Spleen (tissue), 11 donors: ENCODE results near the gene FILIP1L. TPM values are rescaled to one million over a fixed set of nuclear protein-coding genes. Genes with fewer than 3 reads are reported as not detected.

Experiments
- DNase-seq: peaks from one replicate; pipeline ENCODE4 v3.0.0-alpha.2; 2020
- H3K27ac ChIP-seq, 8 donors: fragments of 200-600 bp; sonication (generic) in 7 of 8; 1 replicate in 4 of 8; 2 replicates in 4 of 8; pipeline versions ENCODE4 v1.5.0 to v1.8.0; 2016 to 2021; ENCODE audit warnings: inconsistent platforms in 4 of 8, mild to moderate bottlenecking in 4 of 8, moderate library complexity in 1 of 8
- H3K27me3 ChIP-seq, 7 donors: fragments of 200-600 bp; sonication (generic) in 6 of 7; replicated peaks in 1 of 7; 1 replicate in 4 of 7; 2 replicates in 3 of 7; pipeline versions ENCODE4 v1.5.0 to v1.8.0; 2016 to 2021; ENCODE audit warnings: inconsistent platforms in 3 of 7, mild to moderate bottlenecking in 1 of 7
- H3K36me3 ChIP-seq, 6 donors: fragments of 200-600 bp; sonication (generic) in 5 of 6; 1 replicate in 4 of 6; 2 replicates in 2 of 6; pipeline versions ENCODE4 v1.5.0 to v1.8.0; 2016 to 2021; ENCODE audit warnings: inconsistent platforms in 2 of 6
- H3K4me1 ChIP-seq, 6 donors: fragments of 200-600 bp; sonication (generic) in 5 of 6; 1 replicate in 3 of 6; 2 replicates in 3 of 6; pipeline versions ENCODE4 v1.5.0 to v1.8.0; 2016 to 2021; ENCODE audit warnings: inconsistent platforms in 3 of 6
- H3K4me3 ChIP-seq, 8 donors: fragments of 200-600 bp; sonication (generic) in 7 of 8; 1 replicate in 4 of 8; 2 replicates in 4 of 8; pipeline versions ENCODE4 v1.5.0 to v1.8.0; 2016 to 2021; ENCODE audit warnings: inconsistent platforms in 4 of 8, mild to moderate bottlenecking in 4 of 8, moderate library complexity in 2 of 8
- H3K9me3 ChIP-seq, 8 donors: fragments of 200-600 bp; sonication (generic) in 7 of 8; 1 replicate in 4 of 8; 2 replicates in 4 of 8; pipeline versions ENCODE4 v1.5.0 to v1.8.0; 2016 to 2021; ENCODE audit warnings: inconsistent platforms in 4 of 8
- POLR2A ChIP-seq, 3 donors: fragments of 450-650 bp; IDR thresholded peaks; one replicate each; pipeline ENCODE4 v1.5.1; 2017; ENCODE audit warnings: antibody characterized with exemption in 3 of 3, mild to moderate bottlenecking in 1 of 3
- POLR2AphosphoS5 ChIP-seq, 3 donors: sonication (generic); formaldehyde crosslinking; IDR thresholded peaks; one replicate each; pipeline ENCODE4 v1.5.1; 2017; ENCODE audit warnings: antibody characterized with exemption in 3 of 3
- WGBS, 5 donors: extraction: QIAGEN DNeasy Blood & Tissue Kit in 3 of 5; methylation state at CpG; one replicate each; pipeline versions ENCODE4 v1.1.5 to v1.1.7; 2013 to 2018; 5-methylcytosine and 5-hydroxymethylcytosine counted together
- intact Hi-C: fragments of 100-400 bp; cut with DNase I; formaldehyde crosslinking; loops from one replicate; pipeline ENCODE4 v1.15.0; 2023; ENCODE audit warnings: low total_unique reads
- polyA plus RNA-seq, 3 donors: library from polyadenylated mRNA; stranded (reverse); fragments of 200-250 nt; gene quantifications; one replicate each; pipeline ENCODE4 v1.2.1, GENCODE V29; 2013
- total RNA-seq, 7 donors: library from RNA; depleted of rRNA in 3 of 7; stranded (reverse); fragments of >200 nt in 3 of 7; fragmentation: NEBNext Ultra II Directional in 4 of 7; extraction: Animal tissue kit (Norgen Biotek cat#: 25700) in 4 of 7; gene quantifications; one replicate each; pipeline versions ENCODE4 v1.1.0 to v1.2.1, GENCODE V29; 2016 to 2021
- TF ChIP-seq, protein P1 (sequence below), 11 experiments: fragments of 200-600 bp in 7 of 11; fragments of 450-650 bp in 4 of 11; sonication (generic) in 4 of 11; IDR thresholded peaks in 8 of 11; conservative IDR thresholded peaks in 3 of 11; 1 replicate in 7 of 11; 2 replicates in 4 of 11; pipeline versions ENCODE4 v1.4.0 to v1.8.0; 2016 to 2021; ENCODE audit warnings: antibody characterized with exemption in 11 of 11, inconsistent platforms in 4 of 11, mild to moderate bottlenecking in 1 of 11
- donor health status: healthy with polysubstance abuse.
- donor health status: DM: no; HTN: no; CAD: no; lungs with moderate emphysema.
- donor health status: DM: no; HTN: no; CAD: no.
- donor health status: Bipolar disorder and iron deficiency.
- donor health status: healthy.
- donor health status: DM: no; HTN: no; CAD: no.
- donor health status: DM: yes; HTN: yes; CAD: no.

Gene FILIP1L
- total and polyA plus RNA-seq, 10 donors = 11.1 to 47.7 (median 30.9) TPM

DNA sequence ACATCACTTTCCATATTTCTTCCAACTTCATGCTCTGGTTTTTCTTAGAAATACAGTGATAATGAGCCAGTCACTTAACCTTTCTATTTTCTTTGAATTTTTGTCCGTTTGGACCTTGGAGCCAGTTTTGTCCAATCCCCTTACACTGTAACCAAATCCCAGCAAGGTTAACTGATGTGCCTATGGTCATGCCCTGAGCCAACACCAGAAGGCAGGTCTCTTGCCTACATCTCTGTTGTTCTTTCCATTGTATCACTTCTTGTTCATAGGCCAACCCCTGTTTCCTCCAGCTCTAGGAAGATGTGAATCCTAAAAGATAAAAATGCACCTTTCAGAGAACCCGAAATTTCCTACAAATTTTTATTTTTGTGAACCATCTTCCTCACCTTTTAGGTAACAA is 174.0 kb downstream of the FILIP1L start:
- intact Hi-C loops = no loop called here
- Histone ChIP-seq H3K4me3 (no peak overlapping the region), H3K36me3 (no peaks in the 10 kb centered on the region), H3K9me3 (no peaks in the 10 kb centered on the region), H3K4me1 (peaks cover 0 to 24% (median 2%) of the 10 kb centered on the region in 6 donors), H3K27ac (no peak overlapping the region), H3K27me3 (no peaks in the 10 kb centered on the region)
- 79 to 94% (median 88%) methylated on average over 2 of the region's 2 CpGs for WGBS, 5 donors
- DNase-seq = no peak
- TF ChIP-seq POLR2AphosphoS5 (IDR thresholded peaks at IDR 0.05) (no peak), POLR2A (IDR thresholded peaks at IDR 0.05) (no peak)
- TF ChIP-seq, protein P1, sequence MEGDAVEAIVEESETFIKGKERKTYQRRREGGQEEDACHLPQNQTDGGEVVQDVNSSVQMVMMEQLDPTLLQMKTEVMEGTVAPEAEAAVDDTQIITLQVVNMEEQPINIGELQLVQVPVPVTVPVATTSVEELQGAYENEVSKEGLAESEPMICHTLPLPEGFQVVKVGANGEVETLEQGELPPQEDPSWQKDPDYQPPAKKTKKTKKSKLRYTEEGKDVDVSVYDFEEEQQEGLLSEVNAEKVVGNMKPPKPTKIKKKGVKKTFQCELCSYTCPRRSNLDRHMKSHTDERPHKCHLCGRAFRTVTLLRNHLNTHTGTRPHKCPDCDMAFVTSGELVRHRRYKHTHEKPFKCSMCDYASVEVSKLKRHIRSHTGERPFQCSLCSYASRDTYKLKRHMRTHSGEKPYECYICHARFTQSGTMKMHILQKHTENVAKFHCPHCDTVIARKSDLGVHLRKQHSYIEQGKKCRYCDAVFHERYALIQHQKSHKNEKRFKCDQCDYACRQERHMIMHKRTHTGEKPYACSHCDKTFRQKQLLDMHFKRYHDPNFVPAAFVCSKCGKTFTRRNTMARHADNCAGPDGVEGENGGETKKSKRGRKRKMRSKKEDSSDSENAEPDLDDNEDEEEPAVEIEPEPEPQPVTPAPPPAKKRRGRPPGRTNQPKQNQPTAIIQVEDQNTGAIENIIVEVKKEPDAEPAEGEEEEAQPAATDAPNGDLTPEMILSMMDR (IDR thresholded peaks at IDR 0.05 in 8 of 11, conservative IDR thresholded peaks at IDR 0.05 in 3 of 11) = no peak

DNA sequence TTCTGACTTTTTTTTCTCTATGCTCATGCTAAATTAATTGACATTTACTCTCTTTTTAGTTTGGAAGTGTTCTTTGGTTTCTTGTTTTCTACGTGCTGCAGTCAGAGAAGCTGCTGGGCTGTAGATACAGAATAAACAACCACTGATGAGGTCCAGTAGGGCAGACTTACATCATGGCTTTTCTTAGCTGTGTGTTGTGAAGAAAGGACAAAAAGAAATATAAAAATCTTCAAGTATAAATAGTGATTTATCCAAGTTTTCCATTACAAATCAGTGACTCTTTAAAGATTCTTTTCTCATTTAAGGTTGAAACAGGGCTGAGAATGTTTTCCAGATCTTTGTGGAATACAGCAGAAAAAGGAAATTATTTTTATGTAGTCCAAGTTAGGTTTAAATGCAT is 174.4 kb downstream of the FILIP1L start:
- DNase-seq = no peak
- Histone ChIP-seq H3K4me3 (no peak overlapping the region), H3K27me3 (no peaks in the 10 kb centered on the region), H3K27ac (no peak overlapping the region), H3K36me3 (no peaks in the 10 kb centered on the region), H3K9me3 (no peaks in the 10 kb centered on the region), H3K4me1 (peaks cover 0 to 23% (median 3%) of the 10 kb centered on the region in 6 donors)
- TF ChIP-seq, protein P1 (IDR thresholded peaks at IDR 0.05 in 8 of 11, conservative IDR thresholded peaks at IDR 0.05 in 3 of 11) = no peak
- TF ChIP-seq POLR2AphosphoS5 (IDR thresholded peaks at IDR 0.05) (no peak), POLR2A (IDR thresholded peaks at IDR 0.05) (no peak)
- intact Hi-C loops = no loop called here
- 91 to 100% (median 92%) methylated on average over 1 of the region's 1 CpG for whole genome bisulfite sequencing, 5 donors

- Histone ChIP-seq H3K4me3 (no peak overlapping the region), H3K9me3 (no peaks in the 10 kb centered on the region), H3K36me3 (no peaks in the 10 kb centered on the region), H3K4me1 (peaks cover 0 to 22% (median 3%) of the 10 kb centered on the region in 6 donors), H3K27me3 (no peaks in the 10 kb centered on the region), H3K27ac (no peak overlapping the region)
- TF ChIP-seq POLR2AphosphoS5 (IDR thresholded peaks at IDR 0.05) = no peak
- TF ChIP-seq POLR2A (IDR thresholded peaks at IDR 0.05) = no peak
- TF ChIP-seq, protein P1 (IDR thresholded peaks at IDR 0.05 in 8 of 11, conservative IDR thresholded peaks at IDR 0.05 in 3 of 11) = no peak
- intact Hi-C loops = no loop called here
- 65 to 78% (median 69%) methylated on average over 3 of the region's 3 CpGs for WGBS, 5 donors
- DNase-seq = no peak
Measured at GRCh38 chr3:99938270-99938911, 175.9 kb downstream of the FILIP1L start.

DNA sequence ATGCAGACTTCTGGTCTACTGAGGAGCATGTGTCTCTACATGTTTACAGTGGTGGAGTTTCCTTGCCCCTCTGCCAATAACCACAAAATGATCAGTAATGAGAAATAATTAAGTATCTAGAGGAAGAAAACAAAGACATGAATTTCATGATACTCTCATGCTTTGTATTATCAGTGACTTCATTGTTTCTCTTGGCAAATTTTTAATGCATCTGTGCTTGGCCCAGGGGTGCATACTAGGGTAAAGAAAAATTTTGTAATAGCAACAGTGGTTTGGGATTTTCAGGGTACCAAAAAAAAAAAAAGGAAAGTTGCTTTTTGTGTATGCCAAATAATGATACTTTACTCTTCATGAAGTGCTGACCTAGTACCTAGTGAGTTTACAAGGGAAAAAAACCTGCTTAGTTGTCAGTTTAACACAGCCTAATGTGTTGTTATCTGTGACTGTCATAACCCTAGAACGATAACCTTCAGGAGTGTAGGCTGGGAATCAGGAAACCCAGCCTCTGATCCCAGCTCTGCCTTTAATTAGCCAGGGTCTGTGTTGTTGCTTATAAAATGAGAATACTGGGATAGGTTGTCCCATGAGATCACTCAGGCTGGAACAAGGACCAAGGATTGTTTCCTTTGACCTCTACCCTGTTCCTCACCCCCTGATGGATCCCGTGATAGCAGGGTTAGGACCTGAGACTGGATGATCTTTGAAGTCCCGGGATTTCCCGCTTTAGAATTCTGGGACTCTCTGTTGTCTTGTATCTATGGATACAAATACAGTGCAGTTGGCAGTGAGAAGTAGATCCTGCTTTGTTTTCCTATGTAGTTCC is 179.1 kb downstream of the FILIP1L start:
- Histone ChIP-seq H3K4me3 (no peak overlapping the region), H3K9me3 (no peaks in the 10 kb centered on the region), H3K4me1 (peaks cover 0 to 22% (median 3%) of the 10 kb centered on the region in 6 donors), H3K27me3 (no peaks in the 10 kb centered on the region), H3K27ac (peak overlapping the region in 1 of 8 donors; percentile 1), H3K36me3 (peaks cover 0 to 4% (median 0%) of the 10 kb centered on the region in 6 donors)
- 56 to 83% (median 72%) methylated on average over 4 of the region's 4 CpGs for WGBS, 5 donors
- TF ChIP-seq POLR2A (IDR thresholded peaks at IDR 0.05) (no peak), POLR2AphosphoS5 (IDR thresholded peaks at IDR 0.05) (no peak)
- TF ChIP-seq, protein P1 (IDR thresholded peaks at IDR 0.05 in 8 of 11, conservative IDR thresholded peaks at IDR 0.05 in 3 of 11) = no peak
- DNase-seq = no peak
- intact Hi-C loops = no loop called here
